22Rv1 (cell line): ENCODE results near the gene ANKRD6.

ENCODE experiments used
- H3K27ac ChIP-seq: fragments of 450-650 bp; 2 replicates; pipeline ENCODE4 v1.5.1; 2017
- CTCF ChIP-seq: fragments of 450-650 bp; IDR thresholded peaks from 2 replicates; pipeline ENCODE4 v1.5.1; 2017; ENCODE audit warnings: mild to moderate bottlenecking
- ZFX ChIP-seq: fragments of 450-650 bp; IDR thresholded peaks from 2 replicates; pipeline ENCODE4 v1.6.1; 2017; ENCODE audit warnings: antibody characterized with exemption, borderline replicate concordance

Gene ANKRD6

GRCh38 chr6:89483111-89483720 is 50.3 kb downstream of the ANKRD6 start:
- no peak overlapping the region for H3K27ac ChIP-seq
- no peak for TF ChIP-seq ZFX
- no peak for TF ChIP-seq CTCF

- H3K27ac ChIP-seq, result no peak overlapping the region
- TF ChIP-seq CTCF (no peak), ZFX (no peak)
Measured at GRCh38 chr6:89485320-89485719, 52.4 kb downstream of the ANKRD6 start.

- no peak overlapping the region for H3K27ac ChIP-seq
- no peak for TF ChIP-seq ZFX
- TF ChIP-seq CTCF, result no peak
Measured at GRCh38 chr6:89487864-89488263, 54.9 kb downstream of the ANKRD6 start.

- TF ChIP-seq CTCF (no peak), ZFX (no peak)
- no peak overlapping the region for H3K27ac ChIP-seq
Measured at GRCh38 chr6:89488438-89488837, 55.5 kb downstream of the ANKRD6 start.

GRCh38 chr6:89489078-89489477 is 56.1 kb downstream of the ANKRD6 start:
- no peak for TF ChIP-seq ZFX
- no peak for TF ChIP-seq CTCF
- no peak overlapping the region for H3K27ac ChIP-seq

- TF ChIP-seq CTCF, result no peak
- no peak for TF ChIP-seq ZFX
- no peak overlapping the region for H3K27ac ChIP-seq
Measured at GRCh38 chr6:89492025-89492640, 59.2 kb downstream of the ANKRD6 start.

- TF ChIP-seq ZFX, result no peak
- TF ChIP-seq CTCF, result no peak
- no peak overlapping the region for H3K27ac ChIP-seq
Measured at GRCh38 chr6:89494131-89494793, 61.3 kb downstream of the ANKRD6 start.
